ENCODE measurements around the gene CGB7. TPM values are rescaled to one million over a fixed set of nuclear protein-coding genes. Genes with fewer than 3 reads are reported as not detected.

The CGB7 gene
- total and polyA plus RNA-seq, 2 experiments from 2014 or later, result 0.32 to 0.97 TPM

- TF ChIP-seq REST (IDR thresholded peaks at IDR 0.05; ENCODE audit: unreplicated experiment) (no peak), STAT1 (IDR thresholded peaks at IDR 0.05; ENCODE audit: unreplicated experiment) (no peak)
Measured at GRCh38 chr19:49022116-49022515, 35.4 kb downstream of the CGB7 start (continued).

- H3F3A ChIP-seq (replicated peaks; ENCODE audit: low read depth), result 0 out of 2 replicates have a peak, but pooled peaks cover 3% of the 10 kb centered on the region
- no peaks in the 10 kb centered on the region for H3K36me3 Mint-ChIP-seq (ENCODE audit: low read depth)
- no peaks in the 10 kb centered on the region for H4K20me1 ChIP-seq (replicated peaks; ENCODE audit: insufficient read depth)
- no peak overlapping the region for H3K27ac Mint-ChIP-seq
- H3K27me3 ChIP-seq (ENCODE audit: insufficient read depth), result peaks cover 35% of the 10 kb centered on the region
- peak; percentile 2; the same call in 1 of the 3 replicates for ATAC-seq
- peaks cover 22% of the 10 kb centered on the region for H3K4me1 Mint-ChIP-seq
- H3K4me2 ChIP-seq, result peak overlapping the region; percentile 14; the same call in 1 of the 2 replicates
- peaks cover 19% of the 10 kb centered on the region; the same call in 1 of the 2 replicates for H3K4me1 ChIP-seq (ENCODE audit: insufficient read depth)
- H3K27ac ChIP-seq (ENCODE audit: low read depth), result no peak overlapping the region
- H3K36me3 ChIP-seq (ENCODE audit: insufficient read depth), result no peaks in the 10 kb centered on the region
- no peak for DNase-seq (ENCODE audit: low spot score)
- H3K27me3 Mint-ChIP-seq (ENCODE audit: insufficient read depth, low read depth, poor library complexity), result peaks cover 26% of the 10 kb centered on the region
- H3K79me2 ChIP-seq (replicated peaks; ENCODE audit: insufficient read depth), result no peaks in the 10 kb centered on the region
- H2AFZ ChIP-seq, result peak overlapping the region; percentile 74; the same call in 1 of the 2 replicates
- H3K4me3 ChIP-seq, result no peak overlapping the region
- H3K9me3 Mint-ChIP-seq, result peaks cover 3% of the 10 kb centered on the region; the same call in 1 of the 3 replicates
- no peaks in the 10 kb centered on the region for H3K9me2 ChIP-seq (ENCODE audit: insufficient read depth)
- H3K4me3 Mint-ChIP-seq, result no peak overlapping the region; the same call in 2 of the 3 replicates
- no peak for TF ChIP-seq CTCF (conservative IDR thresholded peaks at IDR 0.05; ENCODE audit: low read depth in 2 of 2)
- TF ChIP-seq ZNF331 (CRISPR knock-in tag; IDR thresholded peaks at IDR 0.05; ENCODE audit: low read depth), result no peak
- no peak for TF ChIP-seq ZNF462 (CRISPR knock-in tag; IDR thresholded peaks at IDR 0.05)
- no peak for TF ChIP-seq EZH2phosphoT487 (IDR thresholded peaks at IDR 0.05; ENCODE audit: unreplicated experiment)
- no peak for TF ChIP-seq POLR2AphosphoS5 (IDR thresholded peaks at IDR 0.05; ENCODE audit: low read depth)
Measured at GRCh38 chr19:49020931-49021895, 36.3 kb downstream of the CGB7 start.

Data from GM23338 (cell line).